ENCODE measurements around the gene GPA33.
A peak's percentile ranks its signal among the peaks of the same experiment; 100 is the strongest.

Gene GPA33

GRCh38 chr1:167090314-167090942, at the start of gene GPA33:
GPA33 (minus strand) TSS chr1:167090377; CDS start chr1:167090287, 90 bp downstream.
- DNase-seq = no peak

- DNase-seq = no peak
These were observed 48.5 kb upstream of the GPA33 start for GRCh38 chr1:167138703-167139102.

DNA sequence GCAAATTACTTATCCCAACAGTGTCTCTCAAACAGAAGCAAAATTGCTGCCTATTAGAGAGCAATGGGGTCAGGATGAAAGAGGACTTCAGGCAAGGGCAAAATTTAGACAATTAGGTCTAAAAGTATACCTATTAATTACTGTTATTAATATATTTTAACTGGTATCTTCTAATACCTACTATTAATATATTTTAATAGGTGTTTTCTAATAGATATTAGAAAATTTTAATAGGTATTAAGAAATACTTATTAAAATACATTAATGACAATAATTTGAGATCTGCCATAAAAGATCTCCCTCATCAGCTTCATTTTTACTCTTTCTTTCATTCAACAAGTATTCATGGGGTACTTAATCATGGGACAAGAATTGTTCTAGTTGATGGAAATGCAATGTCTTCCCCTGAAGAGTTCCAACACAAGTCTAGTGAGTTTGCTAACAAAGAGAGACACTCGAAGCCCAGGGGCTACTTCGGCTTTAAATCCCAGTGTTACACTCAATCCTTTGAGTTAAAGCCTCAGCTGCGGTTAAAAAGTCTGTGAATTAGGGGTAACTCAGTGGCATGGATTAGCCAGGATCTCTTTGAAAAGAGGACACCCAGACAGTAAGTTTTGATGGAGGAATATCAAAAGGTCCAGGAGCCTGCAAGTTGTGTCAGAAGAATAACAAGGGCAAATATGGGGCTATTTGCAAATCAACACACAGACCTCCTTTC, 47.8 kb upstream of the GPA33 start:
- no peak for DNase-seq

DNA sequence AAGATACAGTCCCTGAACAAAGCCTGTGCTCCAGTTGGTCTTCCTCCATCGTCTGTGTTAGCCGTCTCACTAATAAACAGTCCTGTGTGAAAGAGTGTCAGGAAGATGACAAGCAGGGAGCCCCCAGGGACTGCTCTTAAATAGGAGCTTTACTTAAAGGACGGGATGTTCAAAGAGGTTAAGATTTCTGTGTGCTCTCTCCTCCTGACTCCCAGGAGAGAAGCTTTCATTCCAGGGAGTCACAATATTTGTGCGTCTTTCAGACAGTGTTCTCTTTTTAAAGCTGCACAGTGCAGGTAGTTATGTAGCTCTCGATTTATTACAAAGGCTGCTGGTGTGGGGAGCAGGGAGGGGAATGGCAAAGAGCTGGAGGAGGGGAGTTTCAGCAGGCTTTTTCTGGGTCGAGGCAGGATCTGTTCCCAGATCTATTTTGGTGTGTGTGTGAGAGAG, 47.2 kb upstream of the GPA33 start:
- DNase-seq = no peak

DNA sequence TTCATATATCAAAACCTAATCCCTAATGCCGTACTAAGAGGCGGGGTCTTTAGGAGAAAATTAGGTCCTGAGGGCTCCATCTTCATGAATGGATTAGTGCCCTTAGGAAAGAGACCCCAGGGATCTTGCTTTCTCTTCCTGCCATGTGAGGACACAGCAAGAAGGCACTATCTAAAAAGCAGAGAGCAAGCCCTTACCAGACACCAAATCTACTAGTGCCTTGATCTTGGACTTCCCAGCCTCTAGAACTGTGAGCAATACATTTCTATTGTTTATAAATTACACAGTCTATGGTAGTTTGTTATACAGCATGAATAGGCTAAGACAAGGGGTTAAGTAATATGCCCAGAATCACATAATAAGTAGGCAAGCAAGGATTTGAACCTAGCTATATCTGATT, 46.6 kb upstream of the GPA33 start:
- no peak for DNase-seq

DNA sequence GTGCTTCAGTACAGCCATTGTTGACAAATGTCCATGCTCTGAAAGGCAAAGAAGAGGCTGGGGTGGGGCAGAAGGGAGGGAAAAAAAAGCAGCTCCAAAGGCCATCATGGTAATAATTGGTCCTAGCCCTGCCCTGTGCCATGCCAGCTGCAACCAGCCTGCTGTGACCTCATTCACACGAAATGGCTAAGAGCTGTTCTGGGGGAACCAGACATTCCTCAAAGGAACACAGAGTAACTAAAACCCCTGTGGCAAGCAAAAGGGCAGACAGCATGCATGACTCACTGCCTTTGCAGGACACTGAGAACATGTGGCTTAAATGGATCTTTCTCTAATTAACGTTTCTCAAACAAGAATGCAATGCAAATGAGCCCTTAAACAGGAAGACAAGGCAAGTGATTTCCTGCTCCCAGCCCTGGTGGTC, 46.0 kb upstream of the GPA33 start:
- DNase-seq = no peak

- DNase-seq = no peak
These were observed 45.2 kb upstream of the GPA33 start for GRCh38 chr1:167135281-167135840.

- no peak for DNase-seq
These were observed 42.3 kb upstream of the GPA33 start for GRCh38 chr1:167132301-167133010.

GRCh38 chr1:167130829-167131510, 40.8 kb upstream of the GPA33 start:
- no peak for DNase-seq

DNA sequence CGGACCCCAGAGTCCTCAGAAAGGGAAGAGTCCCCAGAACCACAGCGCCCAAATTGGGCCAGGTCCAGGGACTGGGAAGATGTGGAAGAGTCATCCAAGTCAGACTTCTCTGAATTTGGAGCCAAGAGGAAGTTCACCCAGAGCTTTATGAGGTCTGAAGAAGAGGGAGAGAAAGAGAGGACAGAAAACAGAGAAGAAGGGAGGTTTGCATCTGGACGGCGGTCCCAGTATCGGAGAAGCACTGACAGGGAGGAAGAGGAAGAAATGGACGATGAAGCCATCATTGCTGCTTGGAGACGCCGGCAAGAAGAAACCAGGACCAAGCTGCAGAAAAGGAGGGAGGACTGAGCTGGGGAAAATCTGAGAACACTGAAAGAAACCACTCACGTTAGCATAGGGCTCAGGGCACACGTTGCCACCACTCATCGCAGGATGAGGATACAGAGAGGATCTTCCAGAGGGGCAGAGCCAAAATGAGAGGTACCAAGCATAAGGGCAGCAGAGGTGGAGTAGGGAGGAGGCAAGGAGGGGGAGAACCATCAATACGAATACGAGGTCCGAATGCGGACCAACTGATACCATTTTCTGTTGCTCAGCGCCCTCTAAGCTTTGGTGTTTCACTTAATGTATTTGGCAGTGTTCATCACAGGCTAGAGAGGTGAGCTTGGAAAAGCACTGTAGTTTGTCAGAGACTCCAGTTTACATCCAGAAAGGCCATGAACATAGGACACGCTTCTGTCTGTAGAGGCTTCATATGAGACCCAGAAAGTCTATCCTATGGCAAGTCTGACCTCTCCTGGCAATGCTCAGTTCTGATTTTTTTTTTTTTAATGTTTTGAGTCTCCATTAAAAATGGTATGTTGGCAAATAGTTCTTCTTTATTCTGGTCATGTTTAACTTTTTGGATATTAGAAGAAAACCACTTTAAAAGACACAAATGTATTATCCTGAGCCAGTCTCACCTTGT, 38.4 kb upstream of the GPA33 start:
- DNase-seq = no peak

DNA sequence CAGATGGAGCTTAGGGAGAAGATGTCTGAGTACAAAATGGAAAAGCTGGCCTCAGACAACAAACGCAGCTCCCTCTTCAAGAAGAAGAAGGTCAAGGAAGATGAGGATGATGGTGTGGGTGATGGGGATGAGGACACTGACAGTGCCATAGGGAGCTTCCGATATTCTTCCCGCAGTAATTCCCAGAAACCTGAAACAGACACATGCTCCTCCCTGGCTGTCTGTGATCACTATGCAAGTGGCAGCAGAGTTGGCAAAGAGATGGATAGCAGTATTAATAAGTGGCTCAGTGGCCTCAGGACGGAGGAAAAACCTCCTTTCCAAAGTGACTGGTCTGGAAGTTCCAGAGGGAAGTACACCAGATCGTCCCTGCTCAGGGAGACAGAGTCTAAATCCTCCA, 37.5 kb upstream of the GPA33 start:
- DNase-seq = no peak

DNA sequence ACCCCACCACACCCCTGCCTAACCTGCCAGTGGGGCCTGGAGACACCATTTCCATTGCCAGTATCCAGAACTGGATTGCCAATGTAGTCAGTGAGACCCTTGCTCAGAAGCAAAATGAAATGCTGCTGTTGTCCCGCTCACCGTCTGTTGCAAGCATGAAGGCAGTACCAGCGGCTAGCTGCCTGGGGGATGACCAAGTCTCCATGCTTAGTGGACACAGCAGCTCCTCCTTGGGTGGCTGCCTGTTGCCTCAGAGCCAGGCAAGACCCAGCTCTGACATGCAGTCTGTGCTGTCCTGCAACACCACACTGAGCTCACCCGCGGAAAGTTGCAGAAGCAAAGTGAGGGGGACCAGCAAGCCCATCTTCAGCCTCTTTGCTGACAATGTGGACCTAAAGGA, 37.1 kb upstream of the GPA33 start:
- DNase-seq = no peak

DNA sequence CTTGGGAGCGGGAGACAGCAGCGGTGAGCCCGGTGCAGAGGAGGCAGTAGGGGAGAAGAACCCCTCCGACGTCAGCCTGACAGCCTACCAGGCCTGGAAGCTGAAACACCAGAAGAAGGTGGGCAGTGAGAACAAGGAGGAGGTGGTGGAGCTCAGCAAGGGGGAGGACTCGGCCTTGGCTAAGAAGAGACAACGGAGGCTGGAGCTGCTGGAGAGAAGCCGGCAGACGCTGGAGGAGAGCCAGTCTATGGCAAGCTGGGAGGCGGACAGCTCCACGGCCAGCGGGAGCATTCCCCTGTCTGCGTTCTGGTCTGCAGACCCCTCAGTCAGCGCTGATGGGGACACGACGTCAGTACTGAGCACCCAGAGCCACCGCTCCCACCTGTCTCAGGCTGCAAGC, 36.6 kb upstream of the GPA33 start:
- no peak for DNase-seq

GRCh38 chr1:167126317-167126716, 36.1 kb upstream of the GPA33 start:
- DNase-seq = no peak

- no peak for DNase-seq
These were observed 32.4 kb upstream of the GPA33 start for GRCh38 chr1:167122568-167122967.

- no peak for DNase-seq
These were observed 31.9 kb upstream of the GPA33 start for GRCh38 chr1:167122121-167122480.

GRCh38 chr1:167121375-167122120, 31.4 kb upstream of the GPA33 start:
- DNase-seq = peak; percentile 12

DNA sequence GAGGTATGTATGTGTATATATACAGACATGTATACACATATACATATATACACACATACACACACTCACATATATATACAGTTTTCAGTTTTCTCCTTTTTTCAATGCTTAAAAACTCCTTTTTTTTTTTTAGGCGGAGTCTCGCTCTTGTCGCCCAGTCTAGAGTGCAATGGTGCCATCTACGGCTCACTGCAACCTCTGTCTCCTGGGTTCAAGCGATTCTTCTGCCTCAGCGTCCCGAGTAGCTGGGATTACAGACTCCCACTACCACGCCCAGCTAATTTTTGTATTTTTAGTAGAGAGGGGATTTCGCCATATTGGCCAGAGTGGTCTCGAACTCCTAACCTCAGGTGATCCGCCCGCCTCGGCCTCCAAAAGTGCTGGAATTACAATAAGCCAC, 30.7 kb upstream of the GPA33 start:
- DNase-seq = no peak

GRCh38 chr1:167119696-167120095, 29.5 kb upstream of the GPA33 start:
- DNase-seq = no peak

- no peak for DNase-seq
These were observed 28.0 kb upstream of the GPA33 start for GRCh38 chr1:167118188-167118587.

GRCh38 chr1:167117225-167117624, 27.0 kb upstream of the GPA33 start:
- no peak for DNase-seq

Measured in stimulated activated naive CD4-positive, alpha-beta T cell treated with Interleukin-2 at 50 U/mL for 16 hours (primary cell).